ENCODE data around the gene KRT7. TPM values are rescaled to one million over a fixed set of nuclear protein-coding genes. Genes with fewer than 3 reads are reported as not detected.

KRT7 gene
- total and polyA plus RNA-seq, 2 donors (not counting 1 experiment from before 2014, with no cell fraction given): not detected

- intact Hi-C loops (cut with micrococcal nuclease): no loop called here
- POLR2A ChIA-PET: no interaction called here
- no peak for DNase-seq
- Mint-ChIP-seq H3K27me3 (peaks cover 33% of the 10 kb centered on the region), H3K27ac (no peak overlapping the region), H3K4me1 (no peaks in the 10 kb centered on the region), H3K9me3 (ENCODE audit: insufficient read depth) (no peaks in the 10 kb centered on the region), H3K4me3 (no peak overlapping the region)
- Histone ChIP-seq H3K4me3 (ENCODE audit: control extremely low read depth in 1 of 5, extremely low read depth in 1 of 5, insufficient read depth in 1 of 5, low read depth in 2 of 5, low read length in 4 of 5) (no peak overlapping the region), H3K9ac (ENCODE audit: low read length) (no peak overlapping the region), H3K27me3 (replicated peaks in 1 of 4; ENCODE audit: control extremely low read depth in 1 of 4, control insufficient read depth in 3 of 4, insufficient read depth in 4 of 4, low read length in 3 of 4) (peaks cover 0 to 7% (median 0%) of the 10 kb centered on the region in 4 experiments), H4K20me1 (ENCODE audit: control insufficient read depth, insufficient read depth, low read length, poor library complexity, severe bottlenecking) (no peaks in the 10 kb centered on the region), H3K27ac (ENCODE audit: low read length in 2 of 2) (no peak overlapping the region), H3K79me2 (ENCODE audit: control insufficient read depth, insufficient read depth, low read length) (no peaks in the 10 kb centered on the region), H2AFZ (ENCODE audit: insufficient read depth, low read depth, low read length, poor library complexity, severe bottlenecking) (no peak overlapping the region), H3K4me2 (replicated peaks; ENCODE audit: low read depth, low read length, poor library complexity, severe bottlenecking) (no peak overlapping the region), H3K4me1 (ENCODE audit: control insufficient read depth in 2 of 2, insufficient read depth in 2 of 2, low read length in 2 of 2) (no peaks in the 10 kb centered on the region), H3K9me3 (ENCODE audit: control extremely low read depth in 1 of 3, control insufficient read depth in 2 of 3, insufficient read depth in 1 of 3, low read length in 2 of 3) (no peaks in the 10 kb centered on the region), H3K36me3 (replicated peaks in 1 of 2; ENCODE audit: control extremely low read depth in 1 of 2, control insufficient read depth in 1 of 2, extremely low read depth in 1 of 2, insufficient read depth in 2 of 2, low read length in 1 of 2) (no peaks in the 10 kb centered on the region)
- CTCF ChIA-PET: no interaction called here
- ATAC-seq (ENCODE audit: low read depth): no peak
- 75% methylated on average over 16 of the region's 18 CpGs for WGBS (ENCODE audit: insufficient coverage)
- TF ChIP-seq CTCF (IDR thresholded peaks at IDR 0.05) (no peak), EZH2 (IDR thresholded peaks at IDR 0.05; ENCODE audit: borderline replicate concordance, insufficient read depth, low read depth, low read length, poor library complexity, severe bottlenecking) (no peak)
Observed at GRCh38 chr12:52208424-52209165, 24.4 kb upstream of the KRT7 start.

DNA sequence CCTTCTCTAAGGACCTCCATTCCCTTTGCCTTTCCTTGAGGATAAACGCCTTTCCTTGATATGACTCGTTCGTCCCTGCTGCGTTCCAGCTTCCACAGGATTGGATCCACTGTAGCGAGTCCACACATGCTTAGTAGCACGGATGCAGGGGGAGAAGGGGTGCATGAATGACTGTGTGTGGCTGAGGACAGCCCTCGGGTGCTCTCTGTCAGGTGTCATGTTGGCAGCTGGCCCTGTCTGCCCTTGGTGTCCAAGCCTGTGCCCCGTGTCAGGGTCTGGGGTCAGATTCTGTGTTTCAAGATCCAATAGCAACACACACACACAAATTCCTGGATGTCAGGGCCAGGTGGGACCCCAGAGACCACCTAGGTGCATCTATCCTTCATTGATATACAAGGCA, 23.7 kb upstream of the KRT7 start:
- Histone ChIP-seq H3K9me3 (ENCODE audit: control extremely low read depth in 1 of 3, control insufficient read depth in 2 of 3, insufficient read depth in 1 of 3, low read length in 2 of 3) (no peaks in the 10 kb centered on the region), H2AFZ (ENCODE audit: insufficient read depth, low read depth, low read length, poor library complexity, severe bottlenecking) (no peak overlapping the region), H3K27ac (ENCODE audit: low read length in 2 of 2) (no peak overlapping the region), H3K36me3 (replicated peaks in 1 of 2; ENCODE audit: control extremely low read depth in 1 of 2, control insufficient read depth in 1 of 2, extremely low read depth in 1 of 2, insufficient read depth in 2 of 2, low read length in 1 of 2) (no peaks in the 10 kb centered on the region), H4K20me1 (ENCODE audit: control insufficient read depth, insufficient read depth, low read length, poor library complexity, severe bottlenecking) (no peaks in the 10 kb centered on the region), H3K4me2 (replicated peaks; ENCODE audit: low read depth, low read length, poor library complexity, severe bottlenecking) (no peak overlapping the region), H3K79me2 (ENCODE audit: control insufficient read depth, insufficient read depth, low read length) (no peaks in the 10 kb centered on the region), H3K27me3 (replicated peaks in 1 of 4; ENCODE audit: control extremely low read depth in 1 of 4, control insufficient read depth in 3 of 4, insufficient read depth in 4 of 4, low read length in 3 of 4) (peaks cover 0 to 4% (median 0%) of the 10 kb centered on the region in 4 experiments), H3K4me1 (ENCODE audit: control insufficient read depth in 2 of 2, insufficient read depth in 2 of 2, low read length in 2 of 2) (no peaks in the 10 kb centered on the region), H3K9ac (ENCODE audit: low read length) (no peak overlapping the region), H3K4me3 (ENCODE audit: control extremely low read depth in 1 of 5, extremely low read depth in 1 of 5, insufficient read depth in 1 of 5, low read depth in 2 of 5, low read length in 4 of 5) (no peak overlapping the region)
- TF ChIP-seq EZH2 (IDR thresholded peaks at IDR 0.05; ENCODE audit: borderline replicate concordance, insufficient read depth, low read depth, low read length, poor library complexity, severe bottlenecking): no peak
- no peak for TF ChIP-seq CTCF (IDR thresholded peaks at IDR 0.05)
- ChIA-PET CTCF (no interaction called here), POLR2A (no interaction called here)
- Mint-ChIP-seq H3K27me3 (peaks cover 39% of the 10 kb centered on the region), H3K9me3 (ENCODE audit: insufficient read depth) (no peaks in the 10 kb centered on the region), H3K27ac (no peak overlapping the region), H3K4me1 (no peaks in the 10 kb centered on the region), H3K4me3 (no peak overlapping the region)
- intact Hi-C loops (cut with micrococcal nuclease): no loop called here
- ATAC-seq (ENCODE audit: low read depth): no peak
- DNase-seq: no peak
- 89% methylated on average over 8 of the region's 8 CpGs for WGBS (ENCODE audit: insufficient coverage)
